GM19328 (cell line): ENCODE results near the gene GUCY2F.

Experiments used
- ATAC-seq: cut with Tn5 transposase; IDR thresholded peaks from one replicate; pipeline ENCODE4 v1.9.1; 2021; ENCODE audit warnings: mild to moderate bottlenecking, moderate library complexity; ENCODE audit not compliant: unreplicated experiment

GUCY2F gene

GRCh38 chrX:109398061-109398460 lies 83.8 kb downstream of the GUCY2F start:
- ATAC-seq = no peak

DNA sequence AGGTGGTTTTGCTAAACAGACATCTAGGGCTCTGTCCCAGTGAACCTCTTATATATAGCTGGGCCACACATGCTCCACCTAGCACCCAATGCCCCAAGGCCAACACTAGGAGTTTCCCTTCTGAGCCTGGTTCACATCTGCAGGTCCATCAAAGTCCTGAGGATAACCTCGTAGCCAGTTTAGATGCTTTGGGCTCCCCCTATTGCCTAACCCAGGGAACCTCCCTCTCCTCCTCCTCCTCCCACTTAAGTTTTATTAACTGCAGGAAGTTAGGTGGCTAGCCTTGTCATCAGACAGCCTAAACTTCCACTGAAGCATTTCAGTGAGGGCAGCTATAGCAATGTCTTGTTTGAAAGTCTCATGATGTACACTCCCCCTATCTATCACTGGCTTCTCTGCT lies 88.0 kb downstream of the GUCY2F start:
- ATAC-seq = no peak

- ATAC-seq = no peak
Measured at GRCh38 chrX:109392895-109393294, 89.0 kb downstream of the GUCY2F start.

DNA sequence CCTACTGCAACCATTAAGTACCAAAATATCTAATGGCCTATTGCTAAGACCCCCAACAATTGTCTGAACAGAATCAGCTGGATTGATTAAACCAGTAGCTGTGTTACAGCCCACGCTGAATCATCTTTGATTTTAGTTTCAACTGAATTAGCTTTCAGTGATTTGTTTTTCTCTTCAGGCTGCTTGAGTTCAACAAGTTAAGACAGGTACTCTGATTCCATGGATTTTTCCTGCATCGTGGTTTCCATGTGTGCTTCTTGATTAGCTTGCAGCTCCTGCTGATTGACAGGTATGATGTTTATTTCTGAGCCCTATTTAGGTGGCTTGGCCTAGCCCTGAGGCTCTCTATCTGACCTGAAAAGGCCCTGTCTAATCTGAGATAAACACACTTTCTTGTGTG lies 91.3 kb downstream of the GUCY2F start:
- no peak for ATAC-seq

DNA sequence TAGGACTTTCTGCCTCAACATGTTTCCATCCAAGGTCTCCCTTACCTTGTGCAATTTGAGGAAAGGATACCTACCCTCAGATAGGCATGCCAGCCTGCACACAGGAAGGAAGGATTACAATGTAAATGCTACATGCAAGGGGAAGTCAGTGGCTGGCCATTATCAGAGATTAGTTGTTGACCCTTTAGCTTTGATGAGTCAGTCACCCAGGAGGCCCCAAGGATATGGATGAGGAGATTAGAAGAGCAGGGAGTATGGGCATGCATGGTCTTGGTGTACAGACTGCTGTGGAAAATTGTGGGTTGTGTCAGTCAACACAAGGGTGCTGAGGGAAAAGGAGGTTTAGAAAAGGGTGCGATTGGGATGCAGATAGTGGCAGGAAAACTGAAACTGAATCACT lies 92.0 kb downstream of the GUCY2F start:
- no peak for ATAC-seq

DNA sequence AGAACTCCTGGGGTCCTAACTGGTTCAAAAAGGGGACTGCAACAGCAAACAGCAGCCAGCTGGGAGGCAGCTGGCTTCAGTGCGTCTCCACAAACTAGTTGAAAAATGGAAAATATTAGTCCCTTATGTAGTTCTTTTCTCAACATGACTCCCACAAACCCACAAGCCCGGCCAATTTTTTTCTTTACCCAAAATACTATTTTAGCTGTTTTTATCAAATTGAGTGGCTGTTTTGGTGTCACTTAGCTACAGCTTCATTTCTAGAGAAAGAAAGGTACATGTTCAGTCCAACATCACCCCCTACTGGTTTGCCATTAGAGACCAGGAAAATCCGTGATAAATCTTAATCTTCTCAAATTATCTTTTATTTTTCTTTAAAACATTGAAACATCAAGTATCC lies 97.2 kb downstream of the GUCY2F start:
- ATAC-seq = no peak

DNA sequence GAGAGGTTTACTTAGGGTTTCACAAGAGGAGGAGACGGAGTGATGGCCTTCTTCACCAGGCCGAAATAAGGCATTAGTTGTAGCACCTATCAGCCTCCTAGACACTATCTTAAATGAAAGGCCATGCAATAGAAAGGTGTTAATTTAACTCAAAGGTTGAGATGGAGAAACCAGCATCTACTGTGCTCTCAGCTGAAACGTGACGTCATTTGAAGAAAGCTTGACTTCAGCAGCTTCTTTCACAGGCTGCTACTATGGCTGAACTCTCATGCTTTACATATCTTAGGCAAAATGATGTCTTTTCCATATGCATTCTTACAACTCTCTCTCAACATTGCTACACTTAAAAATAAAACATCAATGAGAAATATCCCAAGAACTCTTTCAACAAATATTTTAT lies 99.6 kb downstream of the GUCY2F start:
- ATAC-seq = no peak

DNA sequence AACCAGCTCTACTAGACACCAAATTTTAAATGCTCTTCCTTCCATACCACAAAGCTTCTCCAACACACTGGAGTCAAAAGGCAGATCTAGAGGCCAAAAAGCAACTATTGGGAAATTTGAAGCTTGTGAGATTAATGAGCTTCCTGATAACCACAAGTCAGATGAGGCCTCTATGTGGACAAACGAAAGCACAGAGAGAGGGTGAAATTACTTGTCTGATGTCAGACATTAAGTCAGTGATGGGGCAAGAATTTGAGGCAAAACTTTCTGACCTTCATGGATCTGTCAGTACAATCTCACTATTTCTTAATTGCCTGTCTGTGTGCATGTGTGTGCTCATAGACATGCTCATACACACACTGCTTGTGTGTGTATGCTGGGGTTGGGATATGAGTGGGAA lies 103.6 kb downstream of the GUCY2F start:
- no peak for ATAC-seq

GRCh38 chrX:109374262-109374960 lies 107.5 kb downstream of the GUCY2F start:
- no peak for ATAC-seq

GRCh38 chrX:109373468-109373867 lies 108.4 kb downstream of the GUCY2F start:
- ATAC-seq = no peak

DNA sequence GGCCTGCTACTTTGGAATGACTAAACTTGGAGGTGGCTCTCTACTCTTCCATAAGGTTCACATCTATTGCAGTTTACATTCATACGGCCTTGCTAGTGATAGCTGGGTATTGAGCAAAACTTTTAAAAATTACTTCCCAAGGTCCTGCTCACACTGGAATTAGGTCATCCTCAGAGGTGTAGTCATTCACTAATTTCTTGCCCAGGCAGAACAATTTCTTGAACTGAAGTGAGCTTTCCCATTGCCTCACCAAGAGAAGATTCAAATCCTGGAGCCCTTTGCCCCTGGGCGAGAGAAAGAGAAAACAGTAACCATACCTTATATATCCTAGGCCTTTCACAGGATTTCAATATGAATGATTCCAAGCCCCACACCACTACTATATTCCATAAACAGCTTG lies 109.2 kb downstream of the GUCY2F start:
- no peak for ATAC-seq

DNA sequence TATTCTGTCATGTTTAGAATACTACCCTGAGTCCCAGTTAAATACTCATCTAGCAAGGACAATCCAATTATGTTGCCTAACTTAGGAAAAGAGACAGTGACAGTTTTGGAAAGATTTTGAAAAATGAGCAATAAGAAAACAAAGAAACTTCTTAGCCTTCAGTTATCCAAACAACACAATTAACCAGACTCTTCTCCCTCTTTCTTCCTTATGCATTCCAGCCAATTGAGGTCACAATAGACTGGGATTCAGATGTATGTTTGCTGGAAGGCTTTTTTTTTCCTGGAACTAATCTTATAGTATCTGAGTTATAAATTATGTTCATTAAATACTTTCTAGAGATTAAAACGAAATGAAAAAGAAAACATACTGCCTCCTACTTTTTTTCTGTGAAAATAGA lies 109.6 kb downstream of the GUCY2F start:
- ATAC-seq = no peak

DNA sequence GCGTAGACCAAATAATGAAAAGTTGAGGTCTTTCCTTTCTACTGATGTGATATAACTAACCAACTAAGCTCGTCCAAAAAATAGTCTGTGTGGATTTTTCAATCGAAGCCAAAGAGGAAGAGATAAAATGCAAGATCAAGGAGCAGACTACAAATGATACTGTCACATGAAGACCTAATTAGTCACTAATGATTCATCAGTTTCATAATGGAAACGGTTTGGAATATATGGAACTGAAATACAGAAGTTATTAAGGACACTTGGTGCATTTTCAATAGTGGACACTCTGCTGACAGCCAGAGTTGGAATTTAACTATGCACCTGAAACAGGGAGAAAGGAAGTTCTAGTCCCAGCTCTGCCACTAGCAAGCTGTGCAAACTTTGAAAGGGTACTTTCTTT lies 119.8 kb downstream of the GUCY2F start:
- no peak for ATAC-seq

DNA sequence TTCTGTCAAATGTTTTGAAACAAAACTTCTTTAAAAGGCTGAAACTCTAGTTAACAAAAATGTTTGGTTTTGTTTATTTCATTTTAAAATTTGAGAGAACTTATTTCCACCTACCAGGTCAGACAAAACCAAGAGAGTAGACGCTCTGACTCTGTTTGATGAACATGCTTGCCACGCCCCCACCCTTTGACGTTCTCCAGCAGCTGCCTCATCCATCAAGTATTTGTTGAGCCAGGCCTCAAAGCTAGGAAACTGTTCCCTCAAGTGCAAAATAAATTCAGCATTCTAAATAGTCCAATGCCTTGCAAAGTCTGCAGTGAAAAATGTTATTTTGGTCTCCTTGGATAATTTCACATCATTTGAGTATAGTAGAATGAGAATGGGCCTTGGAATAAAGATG lies 121.6 kb downstream of the GUCY2F start:
- ATAC-seq = no peak

DNA sequence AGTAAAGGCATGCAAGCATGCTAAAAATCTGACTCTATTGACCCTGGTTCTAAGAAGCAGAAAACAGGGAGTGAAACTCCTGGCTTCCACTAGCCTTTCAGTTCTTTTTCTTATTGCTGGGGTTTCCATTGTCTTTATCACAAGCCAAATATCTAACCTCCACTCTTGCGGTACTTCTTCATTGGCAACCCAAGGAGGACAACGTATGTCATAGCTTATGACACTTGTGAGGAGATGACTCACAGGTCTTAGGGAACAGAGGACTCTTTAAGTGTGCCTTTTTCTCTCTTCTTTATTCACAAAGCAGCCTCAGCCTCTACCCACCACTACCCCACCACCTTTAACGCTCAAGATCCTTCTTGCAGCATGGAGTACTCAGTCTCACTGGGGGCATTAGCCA lies 124.2 kb downstream of the GUCY2F start:
- no peak for ATAC-seq

DNA sequence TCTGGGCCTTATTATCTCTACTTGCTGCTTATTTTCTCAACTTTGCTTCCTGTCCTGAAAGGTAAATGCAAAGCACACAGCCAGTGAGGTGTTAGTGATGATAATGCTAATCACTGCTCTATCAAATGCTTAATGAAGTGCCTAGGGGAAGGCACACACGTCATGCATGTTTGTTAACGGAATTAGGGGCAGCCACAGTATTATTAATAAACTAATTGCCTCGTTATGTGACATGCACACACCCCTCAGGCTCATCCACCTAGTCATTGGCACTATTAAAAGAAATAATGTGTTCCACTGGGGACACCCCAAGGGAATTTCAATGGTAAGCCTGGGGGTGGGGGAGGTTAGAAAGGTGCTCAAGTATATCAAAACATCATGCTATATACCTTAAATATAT lies 125.2 kb downstream of the GUCY2F start:
- ATAC-seq = no peak

DNA sequence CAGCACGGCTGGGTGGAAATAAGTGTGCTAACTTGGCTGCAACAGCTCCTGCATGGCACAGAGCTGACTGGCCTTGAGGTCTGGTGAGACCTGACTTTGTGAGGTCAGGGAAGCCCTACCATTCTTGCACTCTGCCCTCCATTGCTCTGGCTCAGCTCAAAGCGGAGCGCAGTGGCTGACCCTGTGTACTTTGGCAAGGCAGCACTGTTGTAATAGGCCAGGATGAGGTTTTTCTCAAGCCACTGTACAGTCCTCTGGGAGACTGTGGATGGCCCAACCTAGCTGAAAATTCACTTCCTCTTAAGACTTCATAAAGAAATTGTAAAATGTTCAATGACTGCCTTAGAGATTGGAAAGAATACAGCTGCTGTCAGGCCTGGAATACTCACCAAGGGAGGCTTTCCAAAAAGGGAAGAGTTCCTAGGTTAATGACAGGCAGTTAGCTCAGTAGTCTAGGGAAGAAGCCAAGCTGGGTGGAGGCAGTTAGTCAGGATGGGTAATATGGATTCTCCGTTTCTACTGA lies 129.8 kb downstream of the GUCY2F start:
- ATAC-seq = no peak

DNA sequence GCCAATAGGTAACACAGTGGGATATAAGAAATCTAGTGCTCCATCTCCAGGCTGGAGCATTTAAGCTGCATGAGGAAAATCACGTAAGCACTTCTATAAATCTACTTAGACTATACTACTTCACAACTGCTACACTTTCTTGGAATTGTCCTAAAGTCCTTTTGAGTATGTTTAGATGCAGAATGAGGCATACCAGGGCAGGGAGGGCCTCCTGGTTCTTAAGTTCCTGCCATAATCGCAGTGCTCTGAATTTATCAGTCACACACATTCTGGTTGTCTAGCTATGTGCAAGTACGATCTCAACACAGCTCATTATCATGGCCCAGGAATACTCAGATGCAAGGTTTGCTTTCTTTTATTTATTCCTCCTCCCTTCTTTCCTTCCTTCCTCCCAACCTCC lies 130.3 kb downstream of the GUCY2F start:
- ATAC-seq = no peak

DNA sequence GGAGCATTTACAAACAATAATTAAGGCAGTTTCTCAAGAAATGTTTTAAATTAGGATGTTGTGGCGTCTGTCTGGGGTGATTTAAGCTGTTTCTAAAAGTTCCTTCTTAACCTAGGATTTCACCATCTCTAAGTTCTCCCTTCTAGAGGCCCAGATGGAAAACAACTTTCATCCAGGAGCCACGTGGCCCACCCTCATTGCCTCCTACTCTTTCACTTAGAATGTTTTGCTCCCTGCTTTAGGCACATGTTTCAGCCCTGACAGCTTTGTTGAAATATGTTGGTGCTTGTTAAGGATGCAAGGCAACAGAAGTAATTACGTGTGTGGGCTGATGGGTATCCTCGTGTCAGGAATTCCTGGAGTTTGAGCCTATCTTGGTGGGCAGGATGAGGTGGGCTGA lies 131.3 kb downstream of the GUCY2F start:
- no peak for ATAC-seq

GRCh38 chrX:109350051-109350450 lies 131.8 kb downstream of the GUCY2F start:
- no peak for ATAC-seq

DNA sequence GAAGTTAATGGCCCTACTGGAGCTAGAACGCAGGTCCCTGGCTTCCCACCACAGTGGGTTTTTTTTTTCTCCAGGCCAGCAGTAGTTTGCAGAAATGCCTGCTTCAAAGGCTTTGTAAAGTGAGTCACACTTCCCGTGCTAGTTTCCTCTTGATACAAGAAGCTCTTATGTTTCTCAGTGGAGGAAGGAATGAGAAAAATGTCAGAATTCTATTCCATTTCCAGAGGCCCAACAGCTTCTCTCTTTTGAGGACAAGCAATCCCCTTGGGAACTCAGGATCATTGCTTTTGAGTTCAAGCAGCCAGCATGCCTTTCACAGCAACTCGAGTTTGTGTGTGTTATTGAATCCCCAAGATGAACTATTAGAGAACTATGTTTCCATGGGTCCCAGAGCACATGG lies 134.3 kb downstream of the GUCY2F start:
- no peak for ATAC-seq

- no peak for ATAC-seq
Measured at GRCh38 chrX:109346491-109346890, 135.4 kb downstream of the GUCY2F start.

DNA sequence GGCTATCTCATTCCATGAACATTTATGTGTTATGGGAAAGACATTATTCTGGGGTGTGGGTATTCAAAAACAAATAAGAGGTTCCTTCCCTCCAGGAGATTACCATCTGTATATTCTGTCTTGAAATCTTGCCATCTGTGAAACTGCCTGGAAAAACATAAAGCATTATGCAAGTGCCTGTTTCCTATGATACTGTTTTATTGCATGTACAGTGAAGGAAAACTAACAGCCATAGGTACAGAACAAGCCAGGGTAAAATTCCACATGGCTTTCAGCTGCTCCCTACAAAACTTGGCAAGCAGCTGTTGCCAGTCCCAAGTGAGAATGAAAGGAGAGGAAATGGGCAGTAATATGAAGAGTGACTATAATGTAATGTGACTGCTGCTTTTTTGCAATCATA lies 136.0 kb downstream of the GUCY2F start:
- no peak for ATAC-seq
